Duodenal mucosa (tissue), 2 donors: ENCODE measurements around the gene SAMHD1.

Experiments used
- H3K27ac ChIP-seq: one replicate; pipeline ENCODE4 v1.7.0; 2013; ENCODE audit warnings: low read depth, low read length
- H3K27me3 ChIP-seq, 2 donors: one replicate each; pipeline ENCODE4 v1.7.0; 2013; ENCODE audit warnings: low read length in 2 of 2, control low read depth in 1 of 2; ENCODE audit not compliant: insufficient read depth in 2 of 2, control insufficient read depth in 1 of 2
- H3K36me3 ChIP-seq, 2 donors: one replicate each; pipeline ENCODE4 v1.7.0; 2013; ENCODE audit warnings: low read length in 2 of 2, control low read depth in 1 of 2; ENCODE audit not compliant: insufficient read depth in 2 of 2, control insufficient read depth in 1 of 2
- H3K4me1 ChIP-seq, 2 donors: one replicate each; pipeline ENCODE4 v1.7.0; 2013; ENCODE audit warnings: low read length in 2 of 2, control low read depth in 1 of 2; ENCODE audit not compliant: insufficient read depth in 2 of 2, control insufficient read depth in 1 of 2
- H3K4me3 ChIP-seq, 2 donors: one replicate each; pipeline ENCODE4 v1.7.0; 2013; ENCODE audit warnings: low read length in 2 of 2, low read depth in 1 of 2
- H3K9ac ChIP-seq, 2 donors: one replicate each; pipeline ENCODE4 v1.7.0; 2013; ENCODE audit warnings: low read length in 2 of 2, low read depth in 1 of 2
- H3K9me3 ChIP-seq, 2 donors: one replicate each; pipeline ENCODE4 v1.7.0; 2013; ENCODE audit warnings: low read length in 2 of 2, control low read depth in 1 of 2; ENCODE audit not compliant: control insufficient read depth in 1 of 2

SAMHD1 gene

GRCh38 chr20:36856691-36857635 lies 94.5 kb downstream of the SAMHD1 start:
- Histone ChIP-seq H3K4me1 (peaks cover 36 to 64% of the 10 kb centered on the region in 2 donors), H3K9me3 (no peaks in the 10 kb centered on the region), H3K27me3 (no peaks in the 10 kb centered on the region), H3K9ac (no peak overlapping the region), H3K27ac (peak overlapping the region; percentile 21), H3K4me3 (no peak overlapping the region), H3K36me3 (no peaks in the 10 kb centered on the region)

GRCh38 chr20:36856195-36856594 lies 95.3 kb downstream of the SAMHD1 start:
- Histone ChIP-seq H3K9ac (no peak overlapping the region), H3K27me3 (no peaks in the 10 kb centered on the region), H3K4me1 (peaks cover 28 to 56% of the 10 kb centered on the region in 2 donors), H3K4me3 (no peak overlapping the region), H3K9me3 (no peaks in the 10 kb centered on the region), H3K27ac (peak overlapping the region; percentile 16), H3K36me3 (no peaks in the 10 kb centered on the region)

- no peaks in the 10 kb centered on the region for H3K36me3 ChIP-seq
- H3K9me3 ChIP-seq = peaks cover 0 to 2% of the 10 kb centered on the region in 2 donors
- peaks cover 28 to 47% of the 10 kb centered on the region in 2 donors for H3K4me1 ChIP-seq
- no peak overlapping the region for H3K4me3 ChIP-seq
- H3K9ac ChIP-seq = no peak overlapping the region
- H3K27ac ChIP-seq = no peak overlapping the region
- no peaks in the 10 kb centered on the region for H3K27me3 ChIP-seq
These were observed 96.3 kb downstream of the SAMHD1 start for GRCh38 chr20:36855241-36855657.

- peaks cover 0 to 2% of the 10 kb centered on the region in 2 donors for H3K9me3 ChIP-seq
- no peak overlapping the region for H3K4me3 ChIP-seq
- no peaks in the 10 kb centered on the region for H3K27me3 ChIP-seq
- peaks cover 28 to 43% of the 10 kb centered on the region in 2 donors for H3K4me1 ChIP-seq
- H3K36me3 ChIP-seq = no peaks in the 10 kb centered on the region
- H3K27ac ChIP-seq = no peak overlapping the region
- H3K9ac ChIP-seq = no peak overlapping the region
These were observed 96.9 kb downstream of the SAMHD1 start for GRCh38 chr20:36854348-36855240.

GRCh38 chr20:36852187-36852586 lies 99.3 kb downstream of the SAMHD1 start:
- peak overlapping the region; percentile 72 for H3K27ac ChIP-seq
- peak overlapping the region; percentile 17 to 22 for H3K9ac ChIP-seq
- H3K4me1 ChIP-seq = peaks cover 30 to 46% of the 10 kb centered on the region in 2 donors

GRCh38 chr20:36851490-36851889 lies 100.0 kb downstream of the SAMHD1 start:
- H3K27me3 ChIP-seq = no peaks in the 10 kb centered on the region
- H3K9ac ChIP-seq = peak overlapping the region in 1 of 2 donors; percentile 17
- H3K27ac ChIP-seq = peak overlapping the region; percentile 72
- H3K4me1 ChIP-seq = peaks cover 23 to 39% of the 10 kb centered on the region in 2 donors
- no peaks in the 10 kb centered on the region for H3K36me3 ChIP-seq
- peaks cover 0 to 2% of the 10 kb centered on the region in 2 donors for H3K9me3 ChIP-seq
- H3K4me3 ChIP-seq = no peak overlapping the region

More at GRCh38 chr20:36852187-36852586, 99.3 kb downstream of the SAMHD1 start:
- Histone ChIP-seq H3K27me3 (no peaks in the 10 kb centered on the region), H3K4me3 (no peak overlapping the region), H3K9me3 (peaks cover 0 to 2% of the 10 kb centered on the region in 2 donors), H3K36me3 (no peaks in the 10 kb centered on the region)

- H3K9ac ChIP-seq = no peak overlapping the region
These were observed 100.7 kb downstream of the SAMHD1 start for GRCh38 chr20:36850759-36851158.

GRCh38 chr20:36849333-36850065 lies 102.0 kb downstream of the SAMHD1 start:
- H3K27me3 ChIP-seq = no peaks in the 10 kb centered on the region
- peaks cover 0 to 2% of the 10 kb centered on the region in 2 donors for H3K9me3 ChIP-seq
- H3K9ac ChIP-seq = no peak overlapping the region
- no peak overlapping the region for H3K4me3 ChIP-seq
- peaks cover 12 to 26% of the 10 kb centered on the region in 2 donors for H3K4me1 ChIP-seq
- no peaks in the 10 kb centered on the region for H3K36me3 ChIP-seq
- no peak overlapping the region for H3K27ac ChIP-seq

More at GRCh38 chr20:36850759-36851158, 100.7 kb downstream of the SAMHD1 start:
- Histone ChIP-seq H3K4me3 (no peak overlapping the region), H3K4me1 (peaks cover 21 to 33% of the 10 kb centered on the region in 2 donors), H3K27me3 (no peaks in the 10 kb centered on the region), H3K36me3 (no peaks in the 10 kb centered on the region), H3K9me3 (peaks cover 0 to 2% of the 10 kb centered on the region in 2 donors), H3K27ac (no peak overlapping the region)

- Histone ChIP-seq H3K36me3 (no peaks in the 10 kb centered on the region), H3K9ac (no peak overlapping the region), H3K9me3 (peaks cover 0 to 2% of the 10 kb centered on the region in 2 donors), H3K4me3 (no peak overlapping the region), H3K4me1 (peaks cover 5 to 20% of the 10 kb centered on the region in 2 donors), H3K27ac (peak overlapping the region; percentile 41), H3K27me3 (no peaks in the 10 kb centered on the region)
These were observed 102.8 kb downstream of the SAMHD1 start for GRCh38 chr20:36848677-36849076.
